Amygdala (tissue), 56 donors: ENCODE measurements around the gene NAP1L1.

ENCODE experiments used
- DNase-seq, 56 donors: peaks; one replicate each; lab custom pipeline; 2025; lab: John Stamatoyannopoulos, UW

The NAP1L1 gene

DNA sequence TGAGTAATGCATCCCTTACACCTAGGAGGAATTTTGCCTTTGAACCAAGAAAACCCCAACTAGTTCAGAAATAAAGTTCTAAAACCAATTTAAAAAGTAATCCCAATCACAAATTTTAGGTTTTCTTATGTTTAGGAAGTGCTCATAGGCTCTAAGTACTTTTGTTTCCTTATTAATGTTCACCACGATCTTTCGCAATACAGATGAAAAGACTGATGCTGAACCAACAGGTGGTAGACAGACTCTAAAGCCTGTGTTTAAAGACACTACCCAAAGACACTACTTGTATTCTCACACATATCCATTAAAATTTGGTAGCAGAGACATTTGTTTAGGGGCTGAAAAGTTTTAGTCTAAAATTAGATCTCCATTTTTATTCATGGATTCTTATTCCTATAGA, 42.3 kb downstream of the NAP1L1 start:
- no peak for DNase-seq

DNA sequence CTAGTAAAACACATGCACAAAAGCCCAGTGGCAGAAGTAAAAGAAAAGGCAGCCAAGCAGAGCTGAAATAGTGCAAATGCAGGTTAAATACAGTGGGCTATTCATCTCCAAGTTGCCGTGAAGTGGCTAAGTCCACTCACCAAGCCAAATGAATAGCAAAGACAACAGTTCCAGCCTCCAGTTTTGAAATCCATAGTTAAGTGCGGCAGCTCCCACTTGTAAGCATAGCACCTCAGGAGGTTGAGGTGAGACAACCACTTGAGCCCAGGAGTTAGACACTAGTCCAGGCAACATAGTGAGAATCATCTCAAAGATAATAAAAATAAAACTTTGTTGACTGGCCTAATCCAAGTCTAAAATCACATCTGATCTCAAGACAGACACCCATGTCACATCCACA, 43.1 kb downstream of the NAP1L1 start:
- DNase-seq: no peak

DNA sequence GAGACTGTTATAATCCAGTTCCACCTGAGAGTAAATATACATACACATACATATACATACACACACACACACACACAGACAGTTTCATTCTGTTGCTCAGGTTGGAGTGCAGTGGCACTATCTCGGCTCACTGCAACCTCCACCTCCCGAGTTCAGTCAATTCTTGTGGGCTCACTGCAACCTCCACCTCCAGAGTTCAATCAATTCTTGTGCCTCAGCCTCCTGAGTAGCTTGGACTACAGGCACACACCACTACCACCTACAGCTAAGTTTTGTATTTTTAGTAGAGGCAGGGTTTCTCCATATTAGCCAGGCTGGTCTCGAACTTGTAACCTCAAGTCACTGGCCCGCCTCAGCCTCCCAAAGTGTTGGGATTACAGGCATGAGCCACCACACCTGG, 44.0 kb downstream of the NAP1L1 start:
- no peak for DNase-seq

DNA sequence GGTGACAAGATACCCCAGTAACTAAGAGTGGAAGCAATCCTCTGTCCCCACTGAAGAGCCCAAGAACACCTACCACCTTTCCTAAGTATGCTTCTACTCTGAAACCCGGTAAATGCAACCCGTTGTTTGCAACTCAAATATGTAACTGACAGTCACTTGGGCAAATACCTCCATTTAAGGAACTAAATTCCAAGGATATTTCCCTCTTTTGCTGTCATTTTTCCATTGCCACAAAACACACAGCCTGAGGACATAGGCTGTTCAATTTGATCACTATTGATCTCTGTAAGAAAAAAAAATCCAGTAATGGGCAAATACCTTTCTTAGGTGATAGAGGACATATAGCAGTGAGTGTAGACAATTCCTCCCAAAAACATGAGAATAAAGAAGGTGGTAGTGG, 46.3 kb downstream of the NAP1L1 start:
- DNase-seq: no peak

DNA sequence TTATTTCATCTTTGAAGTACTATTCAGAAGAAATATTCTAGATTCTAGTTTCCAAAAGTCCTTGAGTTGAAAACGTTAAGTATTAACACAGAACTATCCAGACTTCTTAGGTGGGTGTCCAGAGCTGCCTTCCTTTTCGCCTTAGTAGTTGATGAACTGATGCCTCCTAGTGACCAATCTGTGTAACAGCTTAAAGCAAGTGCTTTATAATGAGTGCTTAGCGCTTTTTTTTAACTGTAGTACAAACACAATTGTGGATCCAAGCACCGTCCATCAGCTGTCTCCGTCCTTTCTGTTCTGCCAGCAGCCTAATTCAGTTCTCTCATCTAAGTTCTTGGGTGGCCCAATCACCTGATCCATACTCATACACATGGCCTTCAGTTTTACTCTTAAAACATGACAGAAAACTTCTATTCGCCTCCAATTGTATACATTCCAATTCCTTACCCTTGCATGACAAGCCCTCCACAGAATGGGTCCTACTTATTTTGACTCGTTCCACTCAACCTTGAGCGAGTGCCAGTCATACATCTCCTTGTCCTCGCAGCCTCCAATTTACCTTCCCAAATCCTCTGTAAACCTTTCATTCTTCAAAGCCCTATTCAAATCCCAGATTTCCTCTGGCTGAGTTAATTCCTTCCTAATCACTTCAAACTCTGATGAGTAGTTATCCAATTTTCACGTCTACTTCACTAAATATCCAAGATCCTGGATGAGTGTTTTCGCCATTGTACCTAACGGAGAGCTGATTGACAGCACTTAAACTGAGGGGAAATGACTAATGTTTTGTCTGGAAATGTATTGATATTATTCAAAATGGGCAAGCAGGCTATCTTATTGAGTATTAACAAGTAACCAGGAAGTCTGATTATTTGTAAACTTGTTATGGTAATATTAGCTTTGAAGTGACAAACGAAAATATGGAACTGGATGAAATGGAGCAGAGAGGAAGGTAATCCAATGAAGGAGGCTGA, 47.1 kb downstream of the NAP1L1 start:
- DNase-seq: peak in 9 of 56 donors; percentile 2 to 43 (median 17)

DNA sequence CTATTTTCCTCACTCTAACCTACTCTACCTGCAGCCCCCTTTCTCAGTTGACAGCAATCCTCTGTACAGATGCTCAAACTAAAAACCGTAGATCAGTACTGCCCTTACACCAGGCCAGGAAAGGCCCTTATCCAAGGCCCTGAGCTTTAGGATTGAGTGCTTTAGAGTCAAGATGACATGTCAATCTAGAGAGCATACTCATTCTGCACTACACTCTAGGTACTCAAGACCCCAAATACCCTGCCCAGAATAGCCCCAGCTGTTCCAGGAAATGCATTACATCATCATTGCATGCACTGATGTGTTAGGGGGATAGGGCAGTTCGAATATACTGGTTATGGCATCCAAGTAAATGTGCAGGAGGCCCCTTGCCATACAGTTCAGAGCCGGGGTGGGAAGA, 49.4 kb downstream of the NAP1L1 start:
- no peak for DNase-seq

DNA sequence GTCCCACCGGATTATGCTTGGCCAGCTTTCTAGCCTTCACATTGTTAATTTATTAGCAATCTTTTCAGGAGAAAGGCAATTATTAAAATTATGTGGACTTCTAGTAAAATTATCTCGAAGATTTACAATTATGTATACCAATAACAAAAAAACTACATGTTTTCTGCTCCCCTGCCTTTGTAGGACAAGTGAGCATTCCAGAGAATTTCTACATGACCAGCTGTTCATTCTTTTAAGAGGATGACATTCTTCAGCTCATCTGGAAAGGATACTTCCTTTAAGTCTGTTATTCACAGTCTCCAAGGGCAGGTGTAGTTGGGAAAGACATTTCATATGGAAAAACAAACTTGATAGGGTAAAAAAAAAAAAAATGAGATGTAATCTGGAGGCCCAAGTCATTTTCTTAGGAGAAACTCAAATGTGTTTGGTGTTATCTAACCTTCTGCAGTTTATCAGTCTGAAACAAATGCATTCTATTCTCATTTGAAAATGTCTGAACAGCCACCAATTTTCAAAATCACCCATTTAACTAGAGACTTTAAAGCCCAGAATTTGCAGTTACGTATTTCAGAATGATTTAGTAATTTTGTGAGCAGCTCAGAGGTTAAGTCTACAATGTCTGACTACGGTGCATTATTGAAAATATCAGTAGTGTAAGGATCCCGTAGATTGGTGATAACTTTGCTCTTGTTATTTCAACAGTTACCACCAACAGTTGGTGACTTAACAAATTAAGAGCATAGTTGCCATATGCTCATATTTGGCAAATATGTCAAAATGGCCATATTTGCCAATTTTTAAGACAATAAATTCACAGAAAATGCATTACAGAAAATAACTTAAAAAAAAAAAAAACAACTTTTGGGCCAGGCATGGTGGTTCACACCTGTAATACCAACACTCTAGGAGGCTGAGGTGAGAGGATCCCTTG, 51.1 kb downstream of the NAP1L1 start:
- no peak for DNase-seq

DNA sequence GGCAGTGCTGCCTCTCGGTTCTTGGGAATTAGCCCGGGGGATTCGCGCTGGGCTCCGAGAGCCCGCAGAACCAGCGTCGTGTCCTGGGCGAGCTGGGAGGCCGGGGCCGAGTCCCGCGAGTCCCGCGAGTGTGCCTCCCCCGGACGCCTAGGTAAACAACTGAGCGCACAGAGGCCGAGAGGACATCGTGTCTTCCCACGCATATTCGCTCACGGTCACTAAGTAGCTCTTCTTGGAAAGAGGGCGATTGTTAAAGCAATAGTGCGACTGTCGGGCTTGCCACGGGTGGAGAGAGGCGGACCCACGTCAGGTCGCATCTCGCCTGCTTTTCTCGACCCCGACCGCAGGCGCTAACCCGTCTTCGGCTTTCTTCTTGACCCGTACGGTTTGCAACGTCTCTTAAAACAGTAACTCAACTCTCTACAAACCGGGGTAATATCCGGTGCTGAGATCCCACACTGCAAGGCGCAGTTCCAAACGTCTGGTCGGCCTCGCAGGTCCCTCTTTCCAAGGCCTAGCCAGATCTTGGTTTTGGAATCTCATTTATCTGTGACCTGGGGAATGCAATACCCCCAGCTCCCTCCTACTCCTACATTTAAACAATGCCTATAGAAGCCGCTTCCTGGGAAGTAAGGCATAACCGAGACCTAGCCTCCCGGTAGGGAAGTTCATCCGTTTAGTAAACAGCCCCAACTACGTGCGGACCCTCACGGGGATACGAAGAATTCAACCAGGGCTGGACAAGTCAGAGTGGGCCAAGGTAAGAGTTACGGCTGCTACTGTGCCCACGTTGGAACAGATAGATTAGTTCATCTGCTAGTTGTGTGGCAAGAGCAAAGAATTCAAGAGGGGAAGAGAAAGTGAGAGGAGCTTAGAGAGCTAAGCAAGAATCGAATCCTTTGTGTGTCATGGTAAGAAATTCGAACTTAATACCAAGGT, 52.2 kb downstream of the NAP1L1 start:
- peak in 26 of 56 donors; percentile 3 to 76 (median 58) for DNase-seq

DNA sequence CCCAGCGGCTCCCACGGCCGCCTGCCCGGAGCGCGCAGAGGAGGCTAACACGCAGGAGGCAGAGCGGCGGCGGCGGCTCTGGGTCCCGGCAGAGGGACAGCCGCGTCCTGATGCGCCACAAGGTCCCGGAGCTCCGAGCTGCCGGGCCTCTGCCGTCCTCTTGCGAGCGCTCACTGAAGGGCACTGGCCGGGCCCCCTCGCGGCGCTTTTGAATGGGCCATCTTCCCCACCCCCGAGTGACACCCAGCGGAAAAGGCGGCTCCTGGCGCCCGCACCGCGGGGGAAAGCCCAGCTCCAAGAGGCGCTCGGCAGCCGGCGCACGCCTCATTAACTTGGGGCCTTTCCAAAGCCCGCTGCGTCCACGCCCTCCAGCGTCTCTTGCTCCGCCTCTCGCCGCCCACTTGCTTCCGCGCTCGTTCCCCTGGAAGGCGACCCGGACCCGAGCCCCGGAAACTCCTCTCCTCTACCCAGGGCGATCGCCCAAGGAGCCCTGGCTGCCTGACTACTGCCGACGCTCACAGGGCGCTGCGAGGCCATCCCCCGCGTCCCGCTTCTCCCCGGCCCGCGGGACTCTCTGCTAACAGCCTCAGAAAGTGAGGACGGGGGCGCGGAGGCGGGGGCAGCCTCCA, 53.0 kb downstream of the NAP1L1 start, which contains the start of gene PHLDA1:
Gene PHLDA1, minus strand, starts transcription at position 363 of the 629 bp plus-strand sequence.
- peak; percentile 29 to 95 (median 89) for DNase-seq

DNA sequence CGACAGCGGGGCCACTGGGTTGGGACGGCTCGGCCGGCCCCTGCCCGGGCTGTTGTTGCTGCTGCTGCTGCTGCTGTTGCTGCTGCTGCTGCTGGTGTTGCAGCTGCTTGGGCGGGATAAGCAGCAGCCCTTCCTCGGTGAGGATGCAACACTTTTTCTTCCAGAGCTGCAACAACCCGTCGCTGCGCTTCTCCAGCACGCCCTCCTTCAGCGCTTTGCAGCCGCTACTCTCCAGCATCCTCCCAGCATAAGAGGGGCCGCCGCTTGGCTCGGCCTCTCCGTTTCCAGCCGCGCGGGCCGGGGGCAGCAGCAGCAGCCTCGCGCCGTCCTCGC, 53.4 kb downstream of the NAP1L1 start:
- peak in 10 of 56 donors; percentile 49 to 80 (median 63) for DNase-seq

DNA sequence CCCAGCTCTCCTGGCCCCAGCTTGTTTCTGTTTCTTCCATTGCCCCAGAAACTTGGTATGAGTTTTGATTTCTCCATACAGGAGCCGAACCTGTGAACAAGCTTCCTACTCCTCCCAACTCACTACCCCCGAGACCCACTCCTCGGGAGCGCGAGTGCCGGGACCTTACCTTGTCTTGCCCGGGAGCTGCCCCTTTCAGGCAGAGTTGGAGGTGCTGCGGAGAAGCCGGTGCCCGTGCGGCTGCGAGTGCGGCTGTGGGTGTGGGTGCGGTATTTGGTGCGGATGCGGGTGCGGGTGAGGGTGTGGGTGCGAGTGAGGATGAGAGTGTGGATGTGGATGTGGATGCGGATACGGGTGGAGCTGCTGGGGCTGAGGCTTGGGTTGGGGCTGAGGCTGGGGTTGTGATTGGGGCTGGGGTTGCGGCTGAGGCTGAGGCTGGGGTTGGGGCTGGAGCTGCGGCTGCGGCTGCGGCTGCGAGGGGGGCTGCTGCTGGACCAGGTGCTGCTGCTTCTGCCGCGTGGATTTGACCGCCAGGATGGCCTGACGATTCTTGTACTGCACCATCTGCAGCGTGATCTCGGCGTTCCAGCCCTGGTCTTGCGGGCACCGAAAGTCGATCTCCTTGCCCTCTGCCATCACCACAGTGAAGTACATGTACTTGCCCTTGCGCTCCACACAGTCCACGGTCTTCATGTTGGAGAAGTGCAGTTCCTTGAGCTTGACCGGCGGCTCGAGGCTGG, 54.0 kb downstream of the NAP1L1 start:
- DNase-seq: peak in 22 of 56 donors; percentile 19 to 60 (median 44)

DNA sequence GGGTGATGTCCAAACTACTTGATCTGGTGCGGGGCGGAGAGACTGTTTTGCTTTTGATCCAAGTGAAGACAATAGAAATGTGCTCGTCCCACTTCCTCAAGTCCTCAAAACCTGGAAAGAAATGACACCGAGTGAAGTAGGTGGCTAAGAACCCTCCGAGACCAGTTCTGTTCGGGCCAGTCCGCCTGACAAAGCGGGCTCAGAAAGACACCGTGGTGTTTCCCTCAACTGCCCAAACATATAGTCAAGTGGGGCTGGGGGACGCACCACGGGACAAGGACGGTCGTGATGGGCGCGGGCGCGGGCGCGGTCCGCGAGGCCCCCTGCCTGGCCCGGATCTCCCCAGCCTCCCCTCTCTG, 54.5 kb downstream of the NAP1L1 start:
- peak in 5 of 56 donors; percentile 8 to 22 (median 13) for DNase-seq

DNA sequence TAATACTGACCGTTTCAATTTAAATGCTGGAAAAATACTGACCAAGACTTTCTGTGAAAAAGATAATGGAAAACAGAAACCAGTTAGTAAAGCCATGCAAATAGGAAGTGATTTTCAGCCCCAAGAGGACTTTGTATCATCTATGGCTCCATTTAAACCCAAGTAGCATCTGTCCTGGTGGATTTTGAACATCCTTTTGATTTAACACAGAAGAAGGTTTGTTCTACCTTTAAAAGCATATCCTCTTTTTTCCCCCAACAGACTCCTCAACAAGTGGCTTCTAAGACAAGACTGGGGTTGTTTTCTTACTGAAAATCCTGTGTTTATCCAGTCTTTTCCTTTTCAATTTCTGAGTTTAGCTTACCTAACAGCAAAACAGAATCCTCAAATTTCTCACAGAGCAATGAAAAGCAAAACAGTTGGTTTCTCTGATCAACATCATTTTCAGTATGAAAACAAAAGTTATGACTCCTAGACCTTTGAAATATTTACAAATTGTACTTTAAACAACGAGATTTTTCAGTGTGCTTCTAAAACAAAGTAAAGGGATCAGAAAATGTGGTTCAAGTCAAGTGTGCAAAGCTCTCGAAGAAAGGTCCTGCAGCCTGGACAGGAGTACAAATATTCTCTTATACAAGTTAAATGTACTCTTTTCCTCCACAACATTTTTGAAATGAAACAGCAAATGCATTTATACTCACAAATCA, 55.8 kb downstream of the NAP1L1 start:
- no peak for DNase-seq

DNA sequence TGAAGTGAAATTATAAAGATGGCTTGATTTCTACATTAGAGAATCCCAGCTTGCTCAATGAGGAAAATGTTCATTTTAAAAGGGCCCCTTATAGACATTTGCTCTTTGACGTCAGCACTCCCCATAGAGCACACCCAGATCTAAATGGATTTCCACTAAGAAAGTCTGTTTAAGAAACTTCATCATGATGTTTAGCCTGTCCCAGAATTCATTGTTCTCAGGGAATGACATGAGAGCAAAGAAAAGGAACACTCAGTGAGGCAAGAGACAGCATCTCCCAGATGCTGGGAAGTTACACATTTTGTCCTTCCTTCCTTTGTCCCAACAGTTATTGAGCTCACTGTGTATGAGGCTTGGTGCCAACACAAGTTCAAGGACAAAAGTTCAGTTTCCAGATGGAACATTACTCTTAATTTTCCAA, 57.8 kb downstream of the NAP1L1 start:
- no peak for DNase-seq

DNA sequence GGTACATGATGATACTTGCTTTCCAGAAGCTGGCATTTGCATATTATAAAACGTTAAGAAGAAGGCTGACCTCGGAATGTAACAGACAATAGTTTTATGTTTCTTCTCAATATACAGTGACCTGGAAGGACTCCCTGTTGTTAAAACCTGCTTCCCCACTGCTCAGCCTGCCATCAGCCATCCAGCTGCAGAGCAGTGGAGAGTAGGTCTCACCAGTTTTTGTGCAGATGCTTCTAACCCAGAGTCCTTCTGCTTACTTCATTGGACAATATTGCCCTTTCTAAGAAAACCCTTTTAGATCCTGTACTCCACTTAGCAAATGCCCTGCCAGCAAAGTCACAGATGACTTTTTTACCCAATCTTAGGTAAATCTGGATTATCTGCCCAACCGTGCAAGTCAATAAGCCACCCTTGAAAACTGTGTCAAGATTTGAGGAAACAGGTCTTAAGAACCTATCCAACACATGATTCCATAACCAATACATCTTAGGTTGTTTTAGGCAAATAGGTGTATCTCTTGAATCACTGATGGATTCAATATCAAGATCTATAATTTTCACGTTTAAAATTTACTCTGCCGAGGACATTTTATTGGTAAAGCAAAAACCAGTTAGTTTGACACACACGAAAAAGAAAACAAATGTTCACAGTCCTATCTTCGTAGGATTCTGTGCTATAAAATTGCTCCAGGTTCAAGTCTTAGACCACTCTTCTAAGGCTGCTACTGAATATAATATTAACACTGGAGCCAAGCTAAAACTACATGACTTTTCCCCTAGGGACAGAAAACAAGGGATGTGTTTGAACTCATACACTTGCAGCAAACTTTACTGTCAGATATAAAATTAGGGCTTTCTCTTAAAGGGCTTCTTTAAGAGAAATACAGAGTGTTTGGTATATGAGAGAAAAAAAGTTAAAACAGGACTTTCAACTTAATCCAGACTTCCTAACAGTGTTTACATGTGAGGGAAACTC, 58.6 kb downstream of the NAP1L1 start:
- no peak for DNase-seq

DNA sequence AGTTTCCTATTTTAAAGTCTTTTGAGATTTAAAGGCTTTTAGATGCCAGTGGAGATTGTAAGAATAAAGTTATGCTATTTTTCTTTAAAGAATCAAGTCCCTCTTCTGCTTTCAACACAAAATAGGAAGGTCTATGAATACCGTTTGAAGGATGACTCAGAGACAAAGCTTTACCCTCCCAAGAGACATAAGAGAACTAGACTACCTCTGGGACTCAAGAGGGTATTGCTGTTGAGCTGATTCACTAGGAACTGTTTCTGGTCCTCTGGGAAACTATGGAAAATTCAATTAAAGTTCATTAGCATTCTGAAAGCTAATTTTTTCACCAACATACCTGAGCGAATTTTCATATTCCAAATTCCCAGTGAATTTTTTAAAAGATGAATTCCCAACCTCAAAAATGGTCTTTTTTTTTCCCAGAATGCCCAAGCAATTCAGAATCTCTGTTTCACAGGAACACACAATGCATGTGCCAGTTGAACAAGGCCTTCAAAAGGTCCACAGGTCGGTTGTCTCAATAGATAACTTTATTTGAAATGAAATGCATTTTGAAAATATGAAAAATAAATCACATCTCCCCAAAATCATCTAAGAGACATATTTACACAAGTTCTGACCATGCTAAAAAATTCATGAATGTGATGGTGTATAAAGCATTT, 59.4 kb downstream of the NAP1L1 start:
- DNase-seq: no peak
